Left cardiac atrium (tissue), 4 donors: ENCODE results near the gene EVI2B. TPM values are rescaled to one million over a fixed set of nuclear protein-coding genes. Genes with fewer than 3 reads are reported as not detected.
"Not testable (repeated sequence)": the region's sequence is repeated elsewhere in the genome, so short reads cannot be mapped to it uniquely, and the experiment has no call there.

Experiments
- ATAC-seq, 2 donors: fragments of 200-7000 bp; cut with Tn5 transposase; one replicate each; pipeline ENCODE4 v1.9.1; 2020; ENCODE audit warnings: mild to moderate bottlenecking in 2 of 2, moderate library complexity in 2 of 2
- DNase-seq: peaks from one replicate; pipeline ENCODE4 v3.0.0-alpha.2; 2020
- intact Hi-C, 2 donors: fragments of 100-400 bp; cut with DNase I; formaldehyde crosslinking; loops; one replicate each; pipeline versions ENCODE4 v1.14.1 to v1.15.1; 2022 to 2023
- total RNA-seq, 2 donors: library from RNA; stranded (reverse); fragmentation: NEBNext Ultra II Directional; extraction: Animal tissue kit (Norgen Biotek cat#: 25700); gene quantifications; one replicate each; pipeline ENCODE4 v1.2.1, GENCODE V29; 2021
- donor health status: DM: no; HTN: yes; CAD: no.
- donor health status: DM: no; HTN: yes; CAD: no; lungs with severe emphysema.
- donor health status: DM: yes; HTN: yes; CAD: no.
- donor health status: Dilated cardiomyopathy.

EVI2B gene
- total RNA-seq, 2 donors from 2014 or later, result 3.3 to 7.7 TPM

DNA sequence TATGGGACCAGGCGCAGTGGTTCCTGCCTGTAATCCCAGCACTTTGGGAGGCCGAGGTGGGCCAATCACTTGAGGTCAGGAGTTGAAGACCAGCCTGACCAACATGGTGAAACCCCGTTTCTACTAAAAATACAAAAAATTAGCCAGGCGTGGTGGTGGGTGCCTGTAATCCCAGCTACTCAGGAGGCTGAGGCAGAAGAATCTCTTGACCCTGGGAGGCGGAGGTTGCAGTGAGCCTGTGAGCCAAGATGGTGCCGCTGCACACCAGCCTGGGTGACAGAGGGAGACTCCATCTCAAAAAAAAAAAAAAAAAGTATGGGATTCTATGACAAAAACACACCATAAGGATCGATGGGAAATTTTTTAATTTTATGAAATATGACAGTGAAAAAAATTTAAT is 1.6 kb downstream of the EVI2B start:
- ATAC-seq, DNase-seq, intact Hi-C loops: not testable (repeated sequence)

- intact Hi-C loops, result no loop called here
- ATAC-seq (no peak), DNase-seq (no peak)
Observed at GRCh38 chr17:31311526-31311925, 2.3 kb downstream of the EVI2B start.

- DNase-seq (no peak), ATAC-seq (no peak)
- intact Hi-C loops, result no loop called here
Observed at GRCh38 chr17:31310886-31311285, 3.0 kb downstream of the EVI2B start.

DNA sequence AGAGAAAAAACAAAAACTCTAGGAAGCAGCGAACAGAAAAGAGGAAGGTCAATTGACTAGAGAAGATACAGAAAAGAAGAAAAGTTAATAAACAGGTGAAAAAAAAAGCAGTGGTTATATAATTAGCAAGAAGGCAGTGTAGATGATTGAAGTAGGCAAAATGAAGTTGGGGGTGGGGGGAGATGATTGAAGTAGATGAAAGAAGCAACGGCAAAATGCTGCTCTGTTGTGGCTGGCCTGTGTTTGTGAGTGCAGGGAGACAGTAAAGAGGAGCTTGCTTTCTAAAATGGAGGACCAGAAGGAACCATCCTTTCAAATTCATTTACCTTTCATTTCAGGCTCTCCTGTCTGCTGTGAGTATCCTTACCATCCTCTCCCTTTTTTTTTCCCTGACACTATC is 3.6 kb downstream of the EVI2B start:
- intact Hi-C loops, result no loop called here
- DNase-seq (no peak), ATAC-seq (no peak)

GRCh38 chr17:31309556-31309955 is 4.3 kb downstream of the EVI2B start:
- no peak for DNase-seq
- peak in 1 of 2 donors; percentile 54 for ATAC-seq
- intact Hi-C loops, result no loop called here

DNA sequence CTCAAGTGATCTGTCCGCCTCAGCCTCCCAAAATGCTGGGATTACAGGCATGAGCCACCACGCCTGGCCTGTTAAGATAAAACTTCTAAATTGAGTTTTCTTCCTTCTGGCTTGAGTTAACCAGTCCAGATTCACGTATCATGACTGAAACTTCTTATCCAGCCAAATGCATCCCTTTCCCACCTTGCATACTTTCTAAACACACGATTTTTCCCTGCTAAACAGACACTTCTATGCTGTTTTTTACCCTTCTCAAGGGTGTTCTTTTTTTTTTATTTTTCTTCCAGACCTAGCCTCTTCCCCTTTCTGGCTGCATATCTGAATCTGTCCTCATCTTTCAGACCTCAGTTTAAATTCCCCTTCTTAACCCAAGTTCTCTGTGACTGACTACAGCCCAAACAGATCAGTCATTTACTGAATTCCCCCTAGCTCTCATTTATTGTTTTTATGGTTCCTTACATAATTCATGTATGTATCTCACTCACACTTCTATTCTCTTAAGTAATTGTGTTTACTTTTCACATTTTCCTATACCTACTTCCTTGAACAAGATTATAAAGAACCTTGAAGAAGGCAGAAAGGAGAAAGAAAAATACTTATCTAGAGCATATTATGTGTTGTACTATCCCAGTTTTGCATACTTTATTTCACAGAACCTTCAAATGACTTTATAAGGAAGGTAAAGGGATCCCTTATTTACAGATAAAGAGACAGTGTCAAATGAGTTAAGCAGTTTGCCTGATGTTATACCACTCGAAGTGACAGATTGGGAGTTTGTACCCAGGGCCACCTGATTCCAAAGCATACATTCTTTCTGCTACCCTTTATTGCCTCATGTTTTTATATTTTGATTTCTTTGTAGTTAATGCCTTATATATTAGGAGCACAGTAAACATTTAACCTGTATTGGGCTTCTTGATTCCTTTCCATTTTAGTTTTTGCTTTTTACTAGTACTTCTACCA is 5.2 kb downstream of the EVI2B start:
- ATAC-seq (peak in 1 of 2 donors; percentile 47), DNase-seq (no peak)
- intact Hi-C loops, result no loop called here

GRCh38 chr17:31307640-31308039 is 6.2 kb downstream of the EVI2B start:
- DNase-seq (no peak), ATAC-seq (no peak)
- intact Hi-C loops, result no loop called here

DNA sequence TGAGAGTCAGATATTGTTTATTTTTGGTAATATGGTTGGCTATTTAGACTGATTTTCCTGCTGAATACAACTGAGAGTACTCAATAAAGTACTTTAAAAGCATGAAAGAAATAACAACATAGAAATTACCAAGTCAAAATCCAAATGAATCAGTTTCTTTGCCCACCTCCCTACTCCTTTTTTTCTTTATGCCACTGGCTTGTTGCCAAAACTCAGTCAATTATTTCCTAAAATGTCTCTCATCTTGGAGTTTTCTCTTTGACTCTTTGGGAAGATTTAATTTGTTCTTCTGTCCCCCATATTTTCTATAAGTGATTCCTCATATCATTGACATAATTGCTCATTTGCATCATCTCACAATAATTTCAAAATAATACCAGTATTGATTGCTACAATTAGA is 14.2 kb downstream of the EVI2B start:
- ATAC-seq (no peak), DNase-seq (no peak)
- intact Hi-C loops, result no loop called here

DNA sequence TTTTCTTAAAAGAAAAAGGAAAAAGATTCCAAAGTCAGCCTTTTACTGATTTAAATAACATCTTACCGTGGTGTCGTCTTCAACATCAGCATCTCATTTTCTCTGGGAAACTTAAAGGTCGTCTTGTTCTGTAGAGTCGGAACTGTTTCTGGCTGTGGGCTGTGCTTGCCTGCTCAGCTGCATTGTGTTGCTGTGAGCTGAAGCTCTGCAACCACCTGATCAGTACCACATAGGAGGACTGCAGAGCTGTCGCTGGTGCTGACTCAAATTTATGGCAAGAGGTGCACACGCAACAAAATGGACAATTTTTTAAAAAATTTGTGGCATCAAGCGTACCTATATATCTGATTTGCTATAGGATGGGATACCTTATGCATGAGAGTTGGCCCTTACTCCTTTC is 16.8 kb downstream of the EVI2B start, which contains the start of gene OMG:
TSS of gene OMG (minus strand) at position 150 of the 400 bp plus-strand sequence. CDS start 908 bp downstream, outside the sequence.
- ATAC-seq, result no peak
- DNase-seq, result no peak
- intact Hi-C loops, result no loop called here

- DNase-seq (no peak), ATAC-seq (no peak)
- intact Hi-C loops, result no loop called here
Observed at GRCh38 chr17:31296142-31296541, 17.7 kb downstream of the EVI2B start.

- intact Hi-C loops, result no loop called here
- DNase-seq (no peak), ATAC-seq (no peak)
Observed at GRCh38 chr17:31295489-31295871, 18.4 kb downstream of the EVI2B start.

DNA sequence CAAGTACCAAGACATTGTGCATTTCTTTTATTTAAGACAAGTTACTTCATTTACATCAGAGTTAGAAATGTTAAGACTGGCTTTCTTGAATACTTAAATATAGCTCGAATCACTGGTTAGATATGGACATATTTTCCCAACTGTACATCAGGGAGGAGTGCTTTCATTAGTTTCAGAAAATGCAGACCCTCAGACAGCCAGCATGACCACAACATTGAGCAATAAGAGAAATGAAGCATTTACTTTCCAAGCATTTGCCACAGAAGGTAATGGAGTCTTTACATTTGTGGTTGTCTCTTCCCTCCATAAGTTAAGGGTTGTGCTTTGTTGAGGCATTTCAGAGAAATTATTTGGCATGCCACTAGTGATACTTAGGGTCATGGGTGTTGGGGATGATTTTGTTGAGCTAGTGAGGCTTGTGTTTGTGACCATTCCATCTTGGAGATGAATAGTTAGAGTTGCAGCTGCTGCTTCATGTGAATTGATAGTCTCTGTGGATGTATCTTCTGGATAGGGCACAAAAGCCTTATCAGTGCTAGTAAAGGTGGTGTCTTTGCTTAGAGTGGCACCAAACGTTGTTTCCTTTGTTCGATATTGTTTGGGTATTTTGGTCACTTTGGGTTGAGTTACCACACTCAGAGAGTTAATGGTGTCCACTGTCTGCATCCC is 18.9 kb downstream of the EVI2B start:
- DNase-seq, result no peak
- ATAC-seq, result no peak
- intact Hi-C loops, result no loop called here

DNA sequence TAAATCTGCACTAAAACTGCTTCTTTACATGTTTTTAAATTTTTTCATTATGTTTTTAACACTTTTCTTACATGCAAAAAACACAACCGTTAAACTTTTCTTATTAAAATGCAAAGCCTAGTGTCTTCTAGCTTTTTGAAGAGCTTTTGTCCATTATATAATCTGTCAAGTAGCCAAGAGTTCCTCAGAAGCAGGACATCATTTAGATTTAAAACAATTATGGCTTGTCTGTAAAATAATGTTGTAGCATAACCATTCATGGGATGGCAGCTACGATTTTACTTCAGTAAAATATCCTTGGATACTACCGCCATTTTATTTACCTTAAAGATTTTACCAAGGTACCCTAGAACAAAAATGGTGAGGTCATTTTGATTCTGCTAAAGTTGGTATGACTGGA is 19.6 kb downstream of the EVI2B start:
- DNase-seq (no peak), ATAC-seq (no peak)
- intact Hi-C loops, result no loop called here

DNA sequence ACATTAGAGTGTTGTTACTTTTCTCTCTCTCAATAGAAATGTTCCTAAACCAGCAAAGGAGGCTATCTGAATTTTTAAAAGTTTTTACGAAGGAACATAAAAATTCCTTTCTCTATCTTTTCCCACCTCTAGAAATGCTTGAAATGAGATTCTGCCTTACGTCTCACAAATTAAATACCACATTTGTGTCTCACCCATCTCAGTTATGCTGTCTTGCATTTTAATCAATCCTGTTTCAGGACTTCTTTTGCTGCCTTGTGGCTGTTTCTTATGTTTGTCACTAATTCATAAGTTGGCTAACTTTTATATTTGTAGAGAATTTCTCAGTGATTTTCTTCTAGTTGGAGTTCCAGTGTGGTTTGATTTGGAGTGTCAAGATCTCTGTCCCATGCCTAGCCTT is 20.3 kb downstream of the EVI2B start:
- DNase-seq (no peak), ATAC-seq (no peak)
- intact Hi-C loops, result no loop called here

DNA sequence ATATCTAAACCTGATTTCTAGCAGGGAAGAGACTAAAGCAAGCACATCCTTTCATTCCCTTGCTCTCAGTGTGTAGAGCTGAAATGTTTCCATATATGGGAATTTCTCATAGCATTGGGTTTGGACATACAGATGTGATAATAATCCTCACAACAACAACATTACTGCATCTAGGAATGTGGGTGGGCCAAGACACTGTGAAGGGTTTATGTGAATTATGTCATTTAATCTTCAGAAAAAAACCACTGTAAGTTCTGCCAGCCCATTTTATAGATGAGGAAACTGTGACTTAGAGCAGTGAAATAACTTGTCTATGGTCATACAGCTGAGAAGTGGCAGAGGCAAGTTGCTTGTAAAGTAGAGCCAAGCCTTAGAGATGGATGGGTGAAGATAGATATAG is 22.0 kb downstream of the EVI2B start:
- DNase-seq, result no peak
- no peak for ATAC-seq
- intact Hi-C loops, result no loop called here

GRCh38 chr17:31289790-31290189 is 24.1 kb downstream of the EVI2B start:
- intact Hi-C loops, result no loop called here
- ATAC-seq, result no peak
- no peak for DNase-seq

DNA sequence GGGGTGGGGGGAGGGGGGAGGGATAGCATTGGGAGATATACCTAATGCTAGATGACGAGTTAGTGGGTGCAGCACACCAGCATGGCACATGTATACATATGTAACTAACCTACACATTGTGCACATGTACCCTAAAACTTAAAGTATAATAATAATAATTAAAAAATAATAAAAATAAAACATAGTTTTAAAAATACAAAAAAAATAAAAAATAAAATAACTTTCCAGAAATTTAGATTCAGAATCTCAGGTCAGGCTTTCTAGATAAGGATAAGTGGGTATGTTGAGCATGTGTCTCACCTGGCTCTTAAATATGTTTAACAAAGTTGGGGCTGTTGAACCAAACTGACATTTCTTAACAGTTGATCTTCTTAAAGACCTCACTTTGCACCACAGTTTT is 25.9 kb downstream of the EVI2B start:
- DNase-seq, intact Hi-C loops: not testable (repeated sequence)

DNA sequence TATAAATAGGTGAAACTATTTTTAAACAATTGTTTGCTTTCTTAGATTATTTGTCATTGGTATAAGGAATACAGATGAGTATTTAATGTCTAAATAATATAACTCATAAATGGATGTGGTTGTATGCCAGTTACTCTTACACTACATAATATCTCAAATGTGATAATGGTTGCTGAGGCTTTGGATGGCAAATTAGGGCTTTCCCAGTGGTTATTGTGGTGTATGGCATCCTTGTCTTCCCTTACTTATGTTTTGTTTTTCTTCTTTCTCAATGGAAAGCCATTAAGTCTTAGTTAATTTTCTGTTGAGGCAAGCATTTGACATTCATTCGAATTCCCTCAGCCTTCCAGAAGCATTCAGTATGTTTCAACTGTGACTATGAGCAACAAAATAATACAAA is 27.3 kb downstream of the EVI2B start:
- no peak for ATAC-seq

More for the DNA sequence above, 25.9 kb downstream of the EVI2B start:
- ATAC-seq, result not testable (repeated sequence)

GRCh38 chr17:31283841-31284240 is 30.0 kb downstream of the EVI2B start:
- intact Hi-C loops, result no loop called here
- DNase-seq (no peak), ATAC-seq (no peak)

More for the DNA sequence above, 27.3 kb downstream of the EVI2B start:
- DNase-seq, result no peak
- intact Hi-C loops, result no loop called here

GRCh38 chr17:31281061-31281460 is 32.8 kb downstream of the EVI2B start:
- intact Hi-C loops, result no loop called here

More at GRCh38 chr17:31281061-31281460, 32.8 kb downstream of the EVI2B start:
- no peak for ATAC-seq
- DNase-seq, result no peak
